NCI-H2227 (cell line): ENCODE measurements around the gene GNG8.
"Not testable (repeated sequence)": the region's sequence is repeated elsewhere in the genome, so short reads cannot be mapped to it uniquely, and the experiment has no call there.

ENCODE experiments used
- DNase-seq: peaks from one replicate; lab custom pipeline; 2025; ENCODE audit not compliant: unreplicated experiment; lab: John Stamatoyannopoulos, UW

Gene GNG8

GRCh38 chr19:46648060-46648960 lies 12.3 kb upstream of the GNG8 start:
- no peak for DNase-seq

GRCh38 chr19:46646402-46646801 lies 10.4 kb upstream of the GNG8 start:
- DNase-seq = no peak

DNA sequence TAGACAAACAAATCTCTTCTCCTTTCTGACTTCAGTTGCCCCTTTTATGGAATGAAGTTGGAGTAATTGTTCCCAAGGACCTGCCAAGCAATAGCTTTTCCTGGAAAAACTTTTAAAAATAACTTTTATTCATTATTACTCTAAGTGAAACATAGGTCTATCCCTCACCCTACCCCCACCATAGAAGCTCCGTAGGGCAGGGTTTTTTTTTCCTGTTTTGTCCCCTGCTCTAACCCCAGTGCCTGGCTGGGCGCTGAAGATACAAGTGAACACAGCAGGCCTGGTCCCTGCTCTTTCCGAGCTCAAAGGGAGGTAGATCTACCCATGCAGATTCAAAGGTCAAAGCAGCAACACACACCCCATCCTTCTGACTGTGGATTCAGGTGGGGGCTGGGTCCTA lies 8.7 kb upstream of the GNG8 start:
- no peak for DNase-seq

GRCh38 chr19:46640656-46641055 lies 4.7 kb upstream of the GNG8 start:
- DNase-seq = no peak

DNA sequence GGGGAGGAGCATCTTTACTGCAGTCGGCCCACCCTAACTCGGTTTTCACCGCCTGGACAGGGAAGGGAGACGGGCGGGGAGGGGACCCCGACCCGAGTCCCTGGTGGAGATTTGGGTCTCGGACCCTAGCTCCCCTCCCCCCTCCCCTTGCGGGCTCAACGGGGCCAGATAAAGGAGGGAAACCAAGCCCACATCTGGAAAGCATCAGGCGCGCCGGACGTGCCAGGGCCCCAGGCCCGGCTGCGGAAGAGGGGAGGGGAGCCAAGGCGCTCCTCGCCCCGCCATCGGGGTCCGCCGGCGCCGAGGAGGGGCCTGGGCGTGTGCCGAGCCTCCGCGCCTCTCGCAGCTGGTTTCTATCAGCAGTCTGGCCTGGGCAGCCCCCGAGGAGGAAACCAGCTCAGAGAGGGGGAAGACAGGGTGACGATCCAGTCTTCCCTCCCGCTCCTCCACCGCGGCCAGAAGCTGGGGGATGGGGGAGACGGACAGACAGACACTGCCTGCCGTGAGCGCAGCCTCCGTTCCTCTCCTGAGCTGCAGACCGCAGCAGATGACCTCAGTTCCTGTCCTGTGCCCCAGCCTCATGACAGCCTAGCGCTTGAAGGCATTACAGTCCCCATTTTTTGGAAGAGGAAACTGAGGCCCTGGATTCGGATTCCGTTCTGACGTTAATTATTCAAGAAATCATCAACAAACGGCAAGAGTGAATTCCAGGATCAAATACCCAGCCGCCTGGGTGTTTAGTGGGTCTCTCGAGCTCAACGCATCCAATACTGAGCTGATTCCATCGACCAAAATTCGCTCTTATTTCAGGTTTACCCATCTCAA lies 3.6 kb upstream of the GNG8 start:
- DNase-seq = peak; percentile 55

DNA sequence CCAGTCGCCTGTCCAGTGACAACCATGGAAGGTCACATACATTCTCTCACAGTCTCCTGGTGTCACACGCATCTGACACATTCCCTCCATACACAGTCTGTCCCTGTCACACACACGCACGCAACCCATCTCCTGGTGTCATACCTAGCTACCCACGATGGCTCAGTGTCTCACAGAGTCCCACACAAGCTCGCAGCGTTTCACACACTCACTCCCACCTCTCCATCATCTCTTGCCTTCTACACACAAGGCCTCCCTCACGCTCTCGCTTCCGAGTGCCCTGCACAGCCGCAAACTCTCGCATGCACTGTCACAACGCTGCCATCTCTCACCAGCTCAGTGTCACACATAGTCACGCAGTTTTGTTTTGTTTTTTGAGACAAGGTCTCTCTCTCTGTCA lies 1.2 kb upstream of the GNG8 start:
- DNase-seq = no peak

DNA sequence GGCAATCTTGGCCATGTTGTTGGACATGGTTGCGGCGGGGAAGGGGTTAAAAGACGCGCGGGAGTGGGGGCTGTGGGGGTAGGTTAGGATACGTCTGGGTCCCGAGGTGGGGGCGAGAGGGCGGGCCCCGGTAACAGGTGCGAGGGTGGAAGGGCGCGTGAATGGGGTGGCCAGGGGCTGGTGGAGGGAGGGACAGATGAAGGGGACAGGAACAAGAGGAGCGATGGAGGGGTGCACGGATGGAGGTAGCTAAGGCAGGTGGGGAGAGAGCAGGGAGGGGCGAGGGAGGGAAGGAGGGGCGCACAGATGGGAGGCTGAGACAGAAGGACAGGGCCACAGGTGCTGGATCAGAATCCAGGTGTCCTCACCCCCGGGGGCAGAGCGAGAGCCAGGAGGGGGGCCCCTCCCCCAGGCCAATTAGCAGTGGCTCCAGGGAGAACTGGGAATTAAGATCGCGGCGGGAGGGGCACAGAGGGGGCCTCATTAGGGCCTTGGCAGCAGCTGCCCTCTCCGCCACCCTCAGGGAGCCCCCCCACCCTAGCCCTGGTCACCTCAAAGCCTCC lies 1.3 kb downstream of the GNG8 start:
- no peak for DNase-seq

- peak; percentile 77 for DNase-seq
Observed at GRCh38 chr19:46634045-46634655, 1.9 kb downstream of the GNG8 start.

GRCh38 chr19:46633130-46633529 lies 2.9 kb downstream of the GNG8 start:
- DNase-seq = no peak

DNA sequence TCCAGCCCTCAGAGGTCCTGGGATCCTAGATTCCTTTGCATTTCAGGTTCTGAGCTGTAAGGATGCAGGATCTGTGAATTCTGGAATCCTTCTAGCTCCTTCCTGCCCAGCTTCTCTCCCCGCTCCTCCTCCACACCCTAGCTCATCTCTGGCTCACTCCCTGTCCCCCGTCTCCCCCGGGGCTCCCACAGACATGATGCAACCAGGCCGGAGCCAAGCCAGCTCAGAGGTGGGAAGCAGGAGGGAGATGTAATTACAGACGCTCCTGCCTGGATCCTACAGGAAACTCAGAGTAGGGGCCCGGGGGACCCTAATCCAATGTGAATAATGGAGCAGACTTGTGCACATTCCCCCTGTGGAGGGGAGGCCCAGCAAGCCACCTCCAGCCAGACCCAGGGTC lies 4.5 kb downstream of the GNG8 start:
- DNase-seq = no peak

DNA sequence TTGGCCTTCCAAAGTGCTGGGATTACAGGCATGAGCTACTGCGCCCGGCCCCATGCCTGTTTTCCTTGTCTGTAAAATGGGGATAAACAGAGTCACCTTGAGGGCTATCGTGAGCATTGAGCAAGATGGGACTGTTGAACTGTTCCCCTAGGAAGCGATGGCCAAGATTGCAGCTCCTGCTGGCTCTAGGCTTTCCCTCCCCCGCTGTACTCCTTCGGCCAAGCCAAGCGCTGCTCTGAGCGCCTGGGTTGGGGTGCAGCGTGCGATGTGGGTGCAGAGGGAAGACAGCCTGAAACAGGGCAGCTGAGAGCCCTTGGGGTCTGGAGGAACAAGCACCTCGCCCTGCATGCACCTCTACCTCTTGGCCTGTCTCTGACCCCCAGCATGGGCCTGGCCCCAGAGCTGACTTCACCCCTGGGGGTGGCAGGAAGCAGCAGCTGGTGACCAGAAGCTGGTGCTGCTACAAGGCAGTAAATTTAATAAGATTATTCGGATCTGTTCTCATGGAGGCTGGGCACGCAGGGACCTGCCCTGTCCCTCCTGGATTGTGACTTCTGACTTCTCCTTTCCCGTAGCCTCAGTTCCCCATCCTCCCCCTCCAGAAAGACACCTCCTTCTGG lies 5.3 kb downstream of the GNG8 start:
- no peak for DNase-seq

DNA sequence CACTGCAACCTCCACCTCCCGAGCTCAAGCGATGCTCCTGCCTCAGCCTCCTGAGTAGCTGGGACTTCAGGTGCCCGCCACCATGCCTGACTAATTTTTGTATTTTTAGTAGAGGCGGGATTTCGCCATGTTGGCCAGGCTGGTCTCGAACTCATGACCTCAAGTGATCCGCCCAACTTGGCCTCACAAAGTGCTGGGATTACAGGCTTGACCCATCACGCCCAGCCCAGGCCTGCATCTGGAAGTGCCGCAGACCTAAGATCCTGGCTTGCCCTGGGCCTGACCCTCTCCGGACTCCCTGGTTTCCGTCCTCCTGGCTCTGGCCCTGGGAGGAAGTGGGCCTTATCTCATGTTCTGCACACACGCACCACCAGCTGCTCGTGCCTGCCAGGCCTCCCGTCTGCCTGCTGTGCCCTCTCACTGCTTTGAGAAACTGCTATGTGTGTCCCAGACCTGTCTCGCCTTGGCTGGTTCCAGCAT lies 6.4 kb downstream of the GNG8 start:
- no peak for DNase-seq

GRCh38 chr19:46628970-46629369 lies 7.0 kb downstream of the GNG8 start:
- not testable (repeated sequence) for DNase-seq

GRCh38 chr19:46626446-46626845 lies 9.6 kb downstream of the GNG8 start:
- no peak for DNase-seq

DNA sequence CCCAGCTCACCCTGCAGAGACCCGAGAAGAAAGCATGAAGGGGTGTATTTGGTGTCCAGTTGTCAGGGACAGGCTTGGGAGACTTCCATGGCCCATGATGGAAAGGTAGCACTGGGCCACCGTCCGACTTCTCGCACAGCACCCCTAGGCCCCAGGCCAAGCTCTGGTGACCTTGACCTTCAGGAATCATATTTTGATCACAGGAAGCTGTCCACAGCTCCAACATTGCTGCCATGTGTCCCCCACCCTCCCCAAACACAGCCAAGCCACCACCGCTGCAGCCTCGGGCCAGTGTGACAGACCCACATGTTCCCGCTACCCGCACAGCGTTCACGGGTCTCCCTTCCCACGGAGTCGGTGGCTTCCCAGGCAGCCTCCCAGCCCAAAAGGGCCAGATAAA lies 10.3 kb downstream of the GNG8 start:
- DNase-seq = no peak

DNA sequence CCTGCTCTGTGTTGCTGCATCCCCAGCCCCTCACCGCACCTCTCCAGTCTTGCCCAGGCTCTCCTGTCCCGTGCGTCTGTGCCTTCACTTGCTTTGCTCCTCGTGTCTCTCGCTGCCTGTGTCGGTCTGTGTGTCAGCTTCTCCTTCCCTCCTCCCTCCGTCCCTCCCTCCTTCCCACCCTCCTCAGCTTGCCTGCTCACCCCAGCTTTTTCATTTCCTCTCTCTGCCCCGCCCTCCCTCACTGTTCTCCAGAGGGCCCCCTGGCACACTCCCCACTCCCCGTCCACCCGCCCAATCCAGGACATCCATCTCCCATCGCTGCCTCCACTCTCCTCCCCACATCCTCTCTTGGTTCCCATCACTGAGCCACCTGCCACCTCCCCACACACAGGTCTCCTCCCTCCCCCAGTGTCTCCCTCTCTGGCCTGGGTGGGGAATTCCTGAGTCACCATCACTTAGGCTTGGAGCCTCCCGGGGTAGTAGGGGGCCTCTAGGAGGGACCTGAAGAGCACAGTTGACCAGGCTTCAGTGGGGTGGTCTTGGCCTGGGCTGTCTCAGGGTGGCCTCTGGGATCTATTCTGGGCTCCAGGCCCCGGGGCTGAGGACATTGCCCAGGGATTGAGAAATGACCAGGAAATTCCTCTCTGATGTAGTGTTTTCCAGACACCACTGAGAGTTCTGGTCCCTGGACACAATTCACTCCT lies 10.9 kb downstream of the GNG8 start, which contains the start of gene PTGIR:
TSS of gene PTGIR (minus strand) at position 132 of the 704 bp plus-strand sequence. CDS start 864 bp downstream, outside the sequence.
- DNase-seq = no peak

GRCh38 chr19:46623915-46624502 lies 12.0 kb downstream of the GNG8 start:
- DNase-seq = no peak

DNA sequence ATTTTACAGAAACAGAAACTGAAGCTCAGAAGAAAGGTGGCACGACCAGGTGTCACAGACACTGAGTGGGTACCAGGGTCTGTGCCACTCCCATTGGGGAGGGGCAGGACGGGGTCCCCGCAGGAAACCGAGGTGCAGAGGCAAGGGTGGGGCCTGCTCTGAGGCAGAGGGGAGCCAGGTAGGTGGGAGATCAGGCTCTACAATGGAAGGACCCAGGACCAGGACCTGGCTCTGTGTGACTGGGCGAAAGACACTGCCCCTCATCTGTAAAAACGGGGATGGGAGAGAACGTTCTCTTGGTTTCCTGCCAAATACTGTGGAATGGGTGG lies 13.9 kb downstream of the GNG8 start:
- DNase-seq = no peak

DNA sequence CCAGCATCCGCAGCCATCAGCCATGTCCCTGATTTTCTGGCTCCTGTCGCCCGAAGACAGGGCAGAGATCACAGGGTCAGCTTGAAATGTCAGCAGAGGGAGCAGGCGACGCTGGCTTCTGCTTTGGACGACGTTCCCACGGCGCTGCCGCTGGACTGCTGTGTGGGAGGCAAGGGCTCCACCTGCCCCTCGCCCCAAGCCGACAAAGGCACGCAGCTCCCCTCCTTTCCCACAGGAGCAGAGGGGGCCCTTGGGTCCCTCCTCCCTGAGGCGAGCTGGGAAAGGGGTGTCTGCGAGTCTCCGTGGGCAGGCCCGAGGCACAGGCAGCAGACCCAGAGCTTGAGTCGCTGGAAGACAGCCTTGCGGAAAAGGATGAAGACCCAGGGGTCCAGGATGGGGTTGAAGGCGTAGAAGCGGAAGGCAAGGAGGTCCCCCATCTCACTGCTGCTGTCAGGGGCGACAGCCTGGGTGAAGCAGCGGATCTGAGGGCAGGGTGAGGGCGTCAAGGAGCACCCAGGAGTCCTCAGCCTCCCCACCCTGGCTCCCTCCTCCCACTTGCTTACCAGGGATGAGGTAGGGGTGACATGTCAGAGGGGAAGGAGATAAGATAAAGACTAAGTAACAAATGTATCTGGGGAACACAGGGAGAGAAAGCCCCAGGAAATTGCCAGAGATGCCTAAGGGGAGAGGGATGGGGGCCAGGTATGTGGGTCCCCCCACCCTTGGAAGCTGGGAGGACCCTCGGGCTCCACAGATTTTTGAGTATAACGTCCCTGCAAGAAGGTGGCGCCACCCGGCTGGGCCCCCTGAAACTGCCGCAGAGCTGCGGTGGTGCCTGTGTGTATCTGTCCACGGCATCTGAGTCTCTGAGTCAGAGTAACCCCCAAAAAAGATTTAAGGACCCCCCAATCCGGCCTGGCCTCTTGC lies 14.5 kb downstream of the GNG8 start:
- no peak for DNase-seq
